ENCODE data around the gene MTMR11.

The MTMR11 gene

DNA sequence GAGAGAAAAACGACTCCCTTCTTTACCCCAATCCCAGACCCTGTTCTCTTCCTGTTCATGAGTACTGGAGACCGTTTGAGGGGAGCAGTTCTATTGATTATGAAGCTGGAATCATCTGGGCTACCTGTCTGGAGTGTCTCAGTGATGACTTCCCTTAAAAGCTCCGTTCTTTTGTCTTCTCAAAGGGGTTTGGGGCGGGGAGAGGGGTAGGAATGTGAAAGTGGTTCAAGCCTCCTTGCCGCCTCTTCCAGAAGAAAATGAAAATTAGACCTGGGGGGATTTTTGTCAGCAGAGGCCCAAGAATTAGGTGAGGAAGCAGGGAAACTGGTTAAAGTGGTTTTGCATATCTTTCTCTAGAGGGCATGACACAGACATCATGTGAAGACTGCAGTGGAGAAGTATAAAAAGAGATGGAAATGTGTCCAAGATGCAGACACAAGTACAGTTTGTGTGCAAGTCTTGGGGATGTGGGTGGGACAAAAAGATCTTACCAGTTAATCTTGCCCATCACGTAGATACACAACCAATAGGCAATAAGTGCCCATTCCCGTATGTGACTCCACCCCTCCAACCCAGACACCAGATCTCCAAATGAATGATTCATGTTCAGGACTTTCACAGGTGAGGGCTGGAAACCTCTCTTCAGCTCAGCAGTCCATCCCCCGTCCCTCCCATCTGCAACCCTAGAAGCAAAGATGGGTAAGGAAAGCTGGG, 470 bp upstream of the MTMR11 start:
- DNase-seq (ENCODE audit: low spot score), result peak; percentile 30

- no peak for DNase-seq (ENCODE audit: low spot score)
Measured at GRCh38 chr1:149934356-149934755, 2.3 kb downstream of the MTMR11 start.

GRCh38 chr1:149933208-149933607, 3.5 kb downstream of the MTMR11 start:
- no peak for DNase-seq (ENCODE audit: low spot score)

DNA sequence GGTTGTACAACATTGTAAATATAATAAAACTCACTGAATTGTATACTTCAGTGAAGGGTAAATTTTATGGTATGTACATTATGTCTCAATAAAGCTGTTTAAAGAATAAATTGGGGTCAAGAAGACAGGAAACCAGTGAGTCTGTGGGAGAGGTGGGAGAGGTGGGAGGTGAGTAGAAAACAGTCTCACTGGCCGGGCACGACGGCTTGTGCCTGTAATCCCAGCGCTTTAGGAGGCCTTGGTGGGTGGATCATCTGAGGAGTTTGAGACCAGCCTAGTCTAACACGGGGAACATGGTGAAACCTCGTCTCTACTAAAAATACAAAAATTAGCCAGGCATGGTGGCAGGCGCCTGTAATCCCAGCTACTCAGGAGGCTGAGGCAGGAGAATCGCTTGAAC, 4.2 kb downstream of the MTMR11 start:
- DNase-seq (ENCODE audit: low spot score), result no peak

- no peak for DNase-seq (ENCODE audit: low spot score)
Measured at GRCh38 chr1:149931212-149931790, 5.4 kb downstream of the MTMR11 start.

GRCh38 chr1:149929856-149930255, 6.8 kb downstream of the MTMR11 start:
- DNase-seq (ENCODE audit: low spot score), result no peak

GRCh38 chr1:149928401-149928724, 8.3 kb downstream of the MTMR11 start:
- DNase-seq (ENCODE audit: low spot score), result no peak

DNA sequence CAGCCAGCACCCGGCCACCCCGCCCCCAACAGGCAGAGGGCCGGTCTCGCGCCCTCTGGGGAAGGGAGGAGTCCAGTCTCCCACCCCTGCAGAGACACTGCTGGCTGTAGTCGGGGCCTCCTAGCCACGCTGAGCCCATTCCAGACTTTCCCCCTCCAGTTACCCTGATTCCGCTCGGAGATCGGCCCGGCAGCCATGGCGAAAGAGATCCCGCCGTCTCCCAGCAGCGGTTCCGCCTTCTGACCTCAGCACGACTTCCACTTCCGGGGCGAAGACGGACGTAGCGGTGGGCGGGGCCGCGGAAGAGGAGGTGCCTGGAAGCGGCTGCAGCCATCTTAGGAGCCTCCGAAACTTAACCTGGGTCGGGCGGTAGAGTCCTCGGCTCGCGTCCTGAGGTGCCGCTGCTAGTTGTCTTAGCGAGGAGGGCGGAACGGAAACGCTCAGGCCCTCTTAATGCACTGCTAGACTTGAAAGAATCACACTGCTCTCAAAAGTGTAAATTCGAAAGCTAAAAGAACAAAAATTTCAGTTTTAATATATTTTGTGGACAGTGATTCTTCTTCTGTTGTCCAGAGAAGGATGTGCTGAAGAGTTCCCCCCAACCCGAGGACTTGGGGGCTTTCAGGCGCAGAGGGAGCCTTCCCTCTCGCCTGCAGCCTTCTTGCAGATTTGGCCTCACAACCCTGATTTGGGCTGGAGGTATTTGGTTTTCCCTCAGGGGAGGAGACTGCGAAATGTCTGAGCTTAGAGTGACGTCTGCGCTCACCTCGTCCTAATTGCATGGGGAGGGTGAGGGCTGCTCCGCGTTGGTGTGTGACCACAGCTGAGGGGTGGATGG, 8.9 kb downstream of the MTMR11 start, which contains the start of gene SF3B4:
Gene SF3B4 (minus strand): TSS at position 241 of the 838 bp plus-strand sequence. CDS start 44 bp downstream, at position 197.
- peak; percentile 96 for DNase-seq (ENCODE audit: low spot score)

GRCh38 chr1:149927056-149927562, 9.6 kb downstream of the MTMR11 start:
- no peak for DNase-seq (ENCODE audit: low spot score)

GRCh38 chr1:149926296-149926695, 10.4 kb downstream of the MTMR11 start:
- DNase-seq (ENCODE audit: low spot score), result no peak

DNA sequence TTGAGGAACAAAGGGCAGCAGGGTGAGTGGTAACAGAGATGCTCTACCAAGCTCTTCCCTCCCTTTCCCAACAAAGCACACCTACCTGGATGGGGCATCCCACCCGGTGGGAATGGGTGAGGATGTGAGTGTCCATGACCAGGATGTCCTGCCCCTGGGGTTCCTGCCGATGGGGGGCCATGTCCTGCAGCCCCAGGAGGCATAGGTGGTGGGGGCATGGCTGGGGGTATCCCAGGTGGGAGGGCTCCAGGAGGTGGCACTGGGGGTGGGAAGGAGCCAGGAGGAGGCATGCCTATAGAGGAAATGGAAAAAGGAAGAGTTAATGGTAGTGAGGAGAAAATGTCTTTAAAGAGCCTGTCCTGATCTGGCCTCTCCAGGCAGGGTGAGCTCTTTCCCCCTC, 10.9 kb downstream of the MTMR11 start:
- DNase-seq (ENCODE audit: low spot score), result no peak

- DNase-seq (ENCODE audit: low spot score), result no peak
Measured at GRCh38 chr1:149925345-149925744, 11.3 kb downstream of the MTMR11 start.

- DNase-seq (ENCODE audit: low spot score), result no peak
Measured at GRCh38 chr1:149923626-149924025, 13.1 kb downstream of the MTMR11 start.

GRCh38 chr1:149917571-149918144, 19.0 kb downstream of the MTMR11 start, which contains the start of gene SV2A:
Gene SV2A (minus strand): TSS chr1:149917844. CDS start chr1:149913840, 4,004 bp downstream.
- peak; percentile 74 for DNase-seq (ENCODE audit: low spot score)

GRCh38 chr1:149916898-149917252, 19.8 kb downstream of the MTMR11 start:
- no peak for DNase-seq (ENCODE audit: low spot score)

DNA sequence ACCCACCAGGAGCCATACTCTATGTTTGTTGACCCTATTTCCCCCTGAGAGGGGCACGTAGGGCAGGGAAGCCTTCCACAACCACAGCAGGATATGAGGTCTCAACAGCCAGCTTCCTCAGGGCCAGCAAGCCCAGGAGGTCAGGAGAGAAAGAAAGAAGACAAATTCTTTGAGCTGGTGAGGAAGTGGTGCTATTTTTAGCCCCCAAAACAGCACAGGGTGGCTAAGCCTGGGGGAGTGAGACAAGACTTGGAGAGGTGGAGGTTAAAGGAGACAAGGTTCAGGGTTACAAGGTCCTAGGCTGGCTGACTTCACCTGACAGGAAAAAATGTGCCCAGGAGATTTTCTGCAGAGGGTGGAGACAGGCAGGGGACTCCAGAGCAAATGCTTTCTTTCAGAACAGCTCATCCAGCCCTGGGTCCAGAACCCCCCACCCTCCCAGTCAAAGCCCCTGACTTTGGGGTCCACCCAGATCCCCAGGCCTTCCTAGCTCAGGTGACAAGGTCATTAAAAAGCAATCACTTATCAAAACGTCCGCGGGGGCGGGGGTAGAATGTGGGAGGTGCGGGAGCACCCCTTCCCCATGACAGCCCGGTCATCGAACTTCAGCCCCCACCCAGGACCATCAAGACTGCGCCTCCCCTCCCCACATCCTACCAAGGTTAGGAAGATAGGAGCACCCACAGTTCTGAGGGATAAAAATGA, 20.3 kb downstream of the MTMR11 start:
- DNase-seq (ENCODE audit: low spot score), result no peak

- DNase-seq (ENCODE audit: low spot score), result no peak
Measured at GRCh38 chr1:149915429-149916192, 21.1 kb downstream of the MTMR11 start.

GRCh38 chr1:149914545-149914944, 22.1 kb downstream of the MTMR11 start:
- DNase-seq (ENCODE audit: low spot score), result no peak

DNA sequence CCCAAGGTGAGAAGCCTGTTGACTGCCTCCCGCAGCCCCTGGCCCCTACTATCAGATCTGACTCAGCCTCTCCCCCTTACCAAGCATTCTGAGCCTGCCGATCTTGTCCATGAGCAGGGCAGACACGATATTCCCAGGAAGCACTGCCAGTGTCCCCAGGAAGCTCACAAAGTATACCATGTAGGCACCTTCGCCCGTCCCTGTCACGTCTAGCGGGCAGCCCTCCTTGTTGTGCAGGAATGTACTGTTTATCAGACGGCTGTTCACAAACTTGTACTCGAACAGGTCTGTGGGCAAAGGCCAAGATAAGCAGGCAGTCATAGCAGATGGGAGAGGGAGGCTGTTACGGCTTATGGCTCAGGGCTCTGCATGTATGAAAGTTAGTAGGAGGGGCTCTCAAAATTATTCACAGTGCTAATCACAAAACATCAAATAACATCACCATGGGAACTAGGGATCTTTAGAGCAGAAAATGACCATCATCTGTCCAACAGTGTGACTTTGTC, 30.1 kb downstream of the MTMR11 start:
- DNase-seq (ENCODE audit: low spot score), result no peak

- DNase-seq (ENCODE audit: low spot score), result no peak
Measured at GRCh38 chr1:149903836-149904491, 32.7 kb downstream of the MTMR11 start.
